ENCODE measurements around the gene SPTBN1.

- TF ChIP-seq CTCF (conservative IDR thresholded peaks at IDR 0.05) (no peak), ZFX (IDR thresholded peaks at IDR 0.05) (no peak)
Observed at GRCh38 chr2:54588244-54588899, 132.2 kb downstream of the SPTBN1 start.

Measured in C4-2B (cell line).